Progenitor cell of endocrine pancreas (in vitro differentiated cells): ENCODE data around the gene TFEB. TPM values are rescaled to one million over a fixed set of nuclear protein-coding genes. Genes with fewer than 3 reads are reported as not detected.

ENCODE experiments used
- DNase-seq: peaks from one replicate; pipeline ENCODE4 v3.0.0; 2021; ENCODE audit warnings: low spot score; ENCODE audit not compliant: unreplicated experiment
- H3K27ac Mint-ChIP-seq: 2 replicates; pipeline ENCODE4 v1.8.0; 2021; ENCODE audit warnings: mild to moderate bottlenecking, moderate library complexity, mixed read lengths
- H3K27me3 Mint-ChIP-seq: 2 replicates; pipeline ENCODE4 v1.8.0; 2021; ENCODE audit warnings: mixed read lengths
- H3K36me3 Mint-ChIP-seq: 2 replicates; pipeline ENCODE4 v1.8.0; 2022; ENCODE audit warnings: mixed read lengths; ENCODE audit not compliant: insufficient read depth
- H3K4me1 Mint-ChIP-seq: 2 replicates; pipeline ENCODE4 v1.8.0; 2021; ENCODE audit warnings: low read depth, mixed read lengths
- H3K4me3 Mint-ChIP-seq: 2 replicates; pipeline ENCODE4 v1.8.0; 2021; ENCODE audit warnings: low read depth, mild to moderate bottlenecking, moderate library complexity, mixed read lengths
- H3K9me3 Mint-ChIP-seq: 2 replicates; pipeline ENCODE4 v1.8.0; 2021; ENCODE audit warnings: low read depth, mixed read lengths
- total RNA-seq: library from RNA; stranded (reverse); gene quantifications from 2 replicates; pipeline ENCODE4 v1.2.1, GENCODE V29; 2021
- TF ChIP-seq, protein P1 (sequence below): fragments of 200-600 bp; sonication (generic); IDR thresholded peaks from one replicate; pipeline ENCODE4 v1.5.0; 2021; ENCODE audit warnings: antibody characterized with exemption, mild to moderate bottlenecking; ENCODE audit not compliant: unreplicated experiment

Gene TFEB
- total RNA-seq, 1 donor from 2014 or later: 0.48 TPM

DNA sequence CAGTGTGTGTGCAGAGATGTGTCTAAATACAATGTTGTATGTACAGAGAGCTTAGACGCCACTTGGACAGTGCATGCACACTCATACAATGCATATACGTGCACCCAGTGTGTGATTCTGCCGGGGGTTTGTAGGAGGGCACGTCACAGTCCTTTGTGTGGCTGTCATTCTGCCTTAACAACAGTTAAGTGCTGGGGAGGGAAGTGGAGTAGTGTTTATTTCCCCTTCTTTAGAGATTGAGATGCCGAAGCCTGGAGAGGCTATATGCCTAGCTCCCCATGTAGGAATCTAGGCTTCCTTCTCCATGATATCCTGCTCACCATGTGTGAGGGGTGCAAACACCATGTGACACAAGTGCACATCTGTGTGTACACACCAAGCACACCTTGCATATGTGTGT is 59.0 kb downstream of the TFEB start:
- no peak overlapping the region for H3K27ac Mint-ChIP-seq
- DNase-seq: no peak
- no peaks in the 10 kb centered on the region for H3K36me3 Mint-ChIP-seq
- no peaks in the 10 kb centered on the region for H3K9me3 Mint-ChIP-seq
- TF ChIP-seq, protein P1, sequence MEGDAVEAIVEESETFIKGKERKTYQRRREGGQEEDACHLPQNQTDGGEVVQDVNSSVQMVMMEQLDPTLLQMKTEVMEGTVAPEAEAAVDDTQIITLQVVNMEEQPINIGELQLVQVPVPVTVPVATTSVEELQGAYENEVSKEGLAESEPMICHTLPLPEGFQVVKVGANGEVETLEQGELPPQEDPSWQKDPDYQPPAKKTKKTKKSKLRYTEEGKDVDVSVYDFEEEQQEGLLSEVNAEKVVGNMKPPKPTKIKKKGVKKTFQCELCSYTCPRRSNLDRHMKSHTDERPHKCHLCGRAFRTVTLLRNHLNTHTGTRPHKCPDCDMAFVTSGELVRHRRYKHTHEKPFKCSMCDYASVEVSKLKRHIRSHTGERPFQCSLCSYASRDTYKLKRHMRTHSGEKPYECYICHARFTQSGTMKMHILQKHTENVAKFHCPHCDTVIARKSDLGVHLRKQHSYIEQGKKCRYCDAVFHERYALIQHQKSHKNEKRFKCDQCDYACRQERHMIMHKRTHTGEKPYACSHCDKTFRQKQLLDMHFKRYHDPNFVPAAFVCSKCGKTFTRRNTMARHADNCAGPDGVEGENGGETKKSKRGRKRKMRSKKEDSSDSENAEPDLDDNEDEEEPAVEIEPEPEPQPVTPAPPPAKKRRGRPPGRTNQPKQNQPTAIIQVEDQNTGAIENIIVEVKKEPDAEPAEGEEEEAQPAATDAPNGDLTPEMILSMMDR: no peak
- no peak overlapping the region for H3K4me3 Mint-ChIP-seq
- peaks cover 1% of the 10 kb centered on the region for H3K4me1 Mint-ChIP-seq
- H3K27me3 Mint-ChIP-seq: peaks cover 39% of the 10 kb centered on the region

GRCh38 chr6:41675992-41676391 is 59.4 kb downstream of the TFEB start:
- no peak for DNase-seq
- no peaks in the 10 kb centered on the region for H3K36me3 Mint-ChIP-seq
- peaks cover 1% of the 10 kb centered on the region for H3K4me1 Mint-ChIP-seq
- H3K4me3 Mint-ChIP-seq: no peak overlapping the region
- H3K9me3 Mint-ChIP-seq: no peaks in the 10 kb centered on the region
- TF ChIP-seq, protein P1: no peak
- H3K27ac Mint-ChIP-seq: no peak overlapping the region
- H3K27me3 Mint-ChIP-seq: peaks cover 41% of the 10 kb centered on the region

DNA sequence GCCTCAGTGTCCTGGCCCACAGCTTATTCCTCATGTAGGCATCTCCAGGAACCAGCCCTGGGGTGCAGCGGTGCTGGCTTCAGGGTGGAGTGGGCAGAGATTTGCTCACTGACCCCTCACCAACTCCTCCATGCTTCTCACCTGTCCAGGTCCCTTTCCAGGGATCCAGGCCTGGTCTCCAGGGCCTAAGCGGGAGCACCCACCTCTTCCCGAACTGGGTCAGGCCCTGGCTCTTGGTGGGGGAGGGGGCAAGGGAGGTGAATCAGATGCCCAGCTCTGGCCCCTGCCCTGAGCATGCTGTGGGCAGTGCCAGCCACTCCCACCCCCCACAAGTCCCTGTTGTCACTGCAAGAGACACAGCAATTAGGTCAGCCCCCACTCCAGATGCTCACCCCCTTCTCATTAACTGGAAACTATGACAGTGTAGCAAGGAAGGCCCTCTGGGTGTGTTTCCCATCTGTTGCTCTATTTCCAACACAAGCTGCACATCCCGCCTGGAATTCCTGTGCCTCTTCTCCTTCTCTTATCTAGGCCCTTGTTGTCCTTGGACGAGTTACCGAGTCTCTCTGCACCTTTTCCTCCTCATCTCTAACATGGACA is 60.1 kb downstream of the TFEB start:
- H3K9me3 Mint-ChIP-seq: no peaks in the 10 kb centered on the region
- H3K27ac Mint-ChIP-seq: no peak overlapping the region
- peaks cover 1% of the 10 kb centered on the region for H3K4me1 Mint-ChIP-seq
- H3K4me3 Mint-ChIP-seq: no peak overlapping the region
- TF ChIP-seq, protein P1: no peak
- peaks cover 49% of the 10 kb centered on the region for H3K27me3 Mint-ChIP-seq
- no peaks in the 10 kb centered on the region for H3K36me3 Mint-ChIP-seq
- no peak for DNase-seq

GRCh38 chr6:41674231-41675000 is 61.0 kb downstream of the TFEB start:
- H3K27ac Mint-ChIP-seq: no peak overlapping the region
- no peak for DNase-seq
- peaks cover 1% of the 10 kb centered on the region for H3K4me1 Mint-ChIP-seq
- H3K36me3 Mint-ChIP-seq: no peaks in the 10 kb centered on the region
- TF ChIP-seq, protein P1: no peak
- H3K27me3 Mint-ChIP-seq: peaks cover 53% of the 10 kb centered on the region
- H3K4me3 Mint-ChIP-seq: no peak overlapping the region
- no peaks in the 10 kb centered on the region for H3K9me3 Mint-ChIP-seq

GRCh38 chr6:41673704-41674000 is 61.8 kb downstream of the TFEB start:
- Mint-ChIP-seq H3K27me3 (peaks cover 51% of the 10 kb centered on the region), H3K9me3 (peaks cover 4% of the 10 kb centered on the region), H3K4me3 (no peak overlapping the region), H3K27ac (no peak overlapping the region), H3K36me3 (no peaks in the 10 kb centered on the region), H3K4me1 (peaks cover 1% of the 10 kb centered on the region)
- TF ChIP-seq, protein P1: no peak
- no peak for DNase-seq
